Stimulated activated CD4-positive, alpha-beta T cell treated with anti-CD3 and anti-CD28 coated beads, Interleukin-4, amount 100 ng/mL, for 24 hours (primary cell): ENCODE data around the gene TMEM223.
"Not testable (repeated sequence)": the region's sequence is repeated elsewhere in the genome, so short reads cannot be mapped to it uniquely, and the experiment has no call there.

Experiments
- DNase-seq: peaks from one replicate; pipeline ENCODE4 v3.0.0-alpha.2; 2020

TMEM223 gene, protein sequence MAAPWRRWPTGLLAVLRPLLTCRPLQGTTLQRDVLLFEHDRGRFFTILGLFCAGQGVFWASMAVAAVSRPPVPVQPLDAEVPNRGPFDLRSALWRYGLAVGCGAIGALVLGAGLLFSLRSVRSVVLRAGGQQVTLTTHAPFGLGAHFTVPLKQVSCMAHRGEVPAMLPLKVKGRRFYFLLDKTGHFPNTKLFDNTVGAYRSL

GRCh38 chr11:62791501-62792201, at the start of gene TMEM223:
TSS of gene TMEM223 (minus strand) at chr11:62792006. CDS start at chr11:62791994, 12 bp downstream.
- peak; percentile 91 for DNase-seq

- DNase-seq = peak; percentile 92
Observed at GRCh38 chr11:62840721-62841360, 49.0 kb upstream of the TMEM223 start.

DNA sequence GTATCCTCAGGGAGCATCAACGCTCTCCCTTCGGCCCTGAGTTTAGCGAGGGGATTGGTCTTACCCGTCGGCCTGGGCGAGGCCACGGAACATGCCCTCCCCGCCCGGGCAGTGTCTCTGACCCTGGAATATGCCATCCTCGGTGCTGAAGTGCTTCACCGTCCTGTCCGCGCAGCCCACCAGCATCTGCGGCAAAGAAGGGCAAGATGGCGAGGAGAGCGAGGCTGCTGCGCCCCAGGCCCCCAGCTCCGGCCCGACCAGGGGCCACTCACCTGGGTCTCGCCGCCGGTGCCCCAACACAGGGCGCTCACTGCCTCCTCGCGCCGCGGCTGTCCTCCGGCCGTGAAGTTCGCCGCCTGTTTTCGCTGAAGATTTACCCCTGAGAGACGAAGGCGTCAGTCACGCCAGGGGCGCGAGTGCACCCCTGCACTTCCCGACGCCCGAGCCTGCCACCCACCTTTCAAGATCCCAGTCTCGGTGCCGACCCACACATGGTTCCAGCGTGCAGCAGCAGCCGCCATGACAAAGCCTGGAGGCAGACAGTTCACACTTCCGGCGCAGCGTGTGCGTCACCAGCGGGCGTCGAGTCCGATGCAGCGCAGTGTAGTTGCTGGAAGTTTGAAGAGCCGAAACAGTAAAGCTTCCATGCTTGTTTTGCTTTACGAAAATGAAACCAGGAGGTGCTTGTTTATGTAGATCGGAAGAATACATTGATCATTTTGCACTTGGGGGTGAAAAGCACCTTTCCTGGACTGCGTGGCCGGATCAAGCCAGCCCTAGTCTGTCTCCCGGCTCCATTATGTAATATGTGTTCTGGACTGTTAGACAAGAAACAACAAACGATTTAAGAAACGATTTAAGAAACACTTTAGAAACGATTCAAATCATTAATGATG, 47.5 kb upstream of the TMEM223 start, which contains the start of gene WDR74:
Gene WDR74, minus strand, starts transcription at position 541 of the 896 bp plus-strand sequence. Its CDS starts 20 bp downstream, at position 521.
- peak; percentile 92 for DNase-seq

DNA sequence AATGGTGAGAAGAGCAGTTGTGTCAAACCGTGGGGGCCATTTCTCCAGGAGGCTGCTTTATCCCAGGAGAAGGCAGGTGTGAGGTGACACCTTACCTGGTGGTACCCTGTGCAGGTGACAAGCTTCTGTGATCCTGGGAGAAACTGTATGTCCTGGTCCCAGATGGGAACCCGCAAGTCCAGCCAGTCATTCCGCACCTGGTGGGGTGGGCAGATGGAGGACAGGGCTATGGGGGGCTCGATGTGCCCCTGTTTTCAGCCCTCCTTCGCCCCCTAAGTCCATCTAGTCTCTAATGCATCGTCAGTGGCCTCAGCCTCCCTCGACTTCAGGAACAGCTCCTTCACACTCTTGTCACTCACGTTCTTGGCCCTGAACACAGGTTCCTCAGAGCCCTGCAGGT, 43.5 kb upstream of the TMEM223 start:
- DNase-seq = no peak

DNA sequence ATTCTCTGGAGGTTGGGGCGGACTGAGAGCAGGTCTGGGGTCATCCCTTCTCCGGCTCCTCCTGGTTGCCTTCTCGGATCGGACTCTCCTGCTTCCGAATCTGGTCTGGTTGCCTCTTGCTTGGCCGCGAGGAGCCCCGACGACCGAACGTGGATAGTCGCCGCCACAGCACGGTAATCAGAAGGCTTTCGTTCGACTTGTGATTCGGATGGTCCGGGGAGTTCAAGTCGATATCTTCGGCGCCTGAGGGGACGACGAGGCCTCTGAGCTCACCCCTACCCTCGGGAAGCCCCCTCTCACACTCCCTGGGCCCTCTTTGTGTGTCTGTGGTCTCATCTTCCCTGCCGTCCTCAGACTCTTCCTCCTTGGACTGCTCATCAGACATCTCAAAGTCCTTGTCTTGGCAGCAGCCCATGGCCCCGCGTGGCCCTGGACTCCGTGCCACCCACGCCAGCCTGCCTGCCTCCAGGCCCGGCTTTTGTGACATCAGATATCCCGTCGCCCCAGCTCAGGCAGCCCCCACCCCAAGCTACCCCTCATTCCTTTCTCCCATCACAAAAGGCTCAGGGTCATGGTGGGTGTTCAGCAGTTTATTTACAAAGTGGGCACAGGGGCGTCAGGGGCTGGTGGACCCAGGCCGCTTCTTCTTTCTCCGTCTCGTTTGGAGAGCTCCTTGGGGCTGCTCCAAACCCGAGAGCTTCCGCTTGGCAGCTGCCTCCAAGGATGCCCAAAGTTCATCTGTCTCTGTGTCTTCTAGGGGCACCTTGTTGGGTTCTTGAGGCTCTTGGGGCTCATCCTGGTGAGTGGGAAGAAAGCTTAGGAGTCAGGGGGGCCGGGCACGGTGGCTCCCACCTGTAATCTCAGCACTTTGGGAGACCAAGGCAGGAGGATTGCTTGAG, 40.8 kb upstream of the TMEM223 start, which contains the start of gene TEX54:
Gene TEX54, minus strand, starts transcription at position 506 of the 899 bp plus-strand sequence.
- no peak for DNase-seq

GRCh38 chr11:62831520-62832335, 39.9 kb upstream of the TMEM223 start, which contains the start of gene STX5:
TSS of gene STX5 (minus strand) at chr11:62832051. CDS start at chr11:62831243, 808 bp downstream.
- DNase-seq = peak; percentile 100

GRCh38 chr11:62830904-62831519, 39.2 kb upstream of the TMEM223 start:
- DNase-seq = no peak

DNA sequence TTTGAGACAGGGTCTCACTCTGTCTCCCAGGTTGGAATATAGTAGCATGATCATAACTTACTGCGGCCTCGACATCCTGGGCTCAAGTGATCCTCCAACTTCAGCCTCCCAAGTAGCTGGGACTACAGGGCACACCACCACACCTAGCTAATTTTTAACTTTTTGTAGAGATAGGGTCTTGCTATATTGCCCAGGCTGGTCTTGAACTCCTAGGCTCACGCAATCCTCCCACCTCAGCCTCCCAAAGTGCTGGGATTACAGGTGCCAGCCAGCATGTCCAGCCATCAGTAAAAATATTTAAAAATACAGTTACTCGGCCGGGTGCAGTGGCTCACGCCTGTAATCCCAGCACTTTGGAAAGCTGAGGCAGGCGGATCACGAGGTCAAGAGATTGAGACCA, 36.3 kb upstream of the TMEM223 start:
- not testable (repeated sequence) for DNase-seq

GRCh38 chr11:62823677-62824076, 31.9 kb upstream of the TMEM223 start:
- no peak for DNase-seq

GRCh38 chr11:62817129-62817528, 25.3 kb upstream of the TMEM223 start:
- no peak for DNase-seq

DNA sequence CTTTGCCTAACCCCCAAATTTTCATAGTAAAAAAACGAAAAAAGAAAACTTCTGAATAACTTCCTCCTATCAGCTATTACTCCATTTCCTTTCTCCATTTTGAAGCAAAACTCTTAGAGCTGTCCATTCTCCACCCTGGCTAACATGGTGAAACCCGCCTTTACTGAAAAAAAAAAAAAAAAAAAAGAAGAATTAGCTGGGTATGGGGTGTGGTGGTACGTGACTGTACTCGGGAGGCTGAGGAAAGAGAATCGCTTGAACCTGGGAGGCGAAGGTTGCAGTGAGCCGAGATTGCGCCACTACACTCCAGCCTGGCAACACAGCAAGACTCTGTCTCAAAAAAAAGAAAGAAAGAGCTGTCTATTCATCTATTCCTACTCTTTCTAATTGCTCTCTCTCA, 24.8 kb upstream of the TMEM223 start:
- DNase-seq = no peak

DNA sequence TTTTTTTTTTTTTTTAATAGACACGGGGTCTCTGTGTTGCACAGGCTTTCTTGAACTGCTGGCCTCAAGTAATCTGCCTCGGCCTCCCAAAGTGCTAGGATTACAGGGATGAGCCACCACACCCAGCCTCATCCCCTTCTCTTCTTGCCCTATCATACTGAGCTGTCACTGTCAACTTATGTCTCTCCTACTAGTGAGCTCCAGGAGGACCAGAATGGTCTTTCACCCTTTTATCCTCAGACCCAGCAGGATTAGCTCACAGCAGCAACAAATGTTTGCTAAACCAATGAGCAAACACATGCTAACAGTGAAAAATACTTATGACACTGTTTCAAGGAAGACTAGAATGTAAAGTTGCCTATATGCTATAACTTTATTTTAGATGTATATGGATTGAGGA, 19.9 kb upstream of the TMEM223 start:
- DNase-seq = no peak

- DNase-seq = no peak
Observed at GRCh38 chr11:62810748-62811147, 18.9 kb upstream of the TMEM223 start.

DNA sequence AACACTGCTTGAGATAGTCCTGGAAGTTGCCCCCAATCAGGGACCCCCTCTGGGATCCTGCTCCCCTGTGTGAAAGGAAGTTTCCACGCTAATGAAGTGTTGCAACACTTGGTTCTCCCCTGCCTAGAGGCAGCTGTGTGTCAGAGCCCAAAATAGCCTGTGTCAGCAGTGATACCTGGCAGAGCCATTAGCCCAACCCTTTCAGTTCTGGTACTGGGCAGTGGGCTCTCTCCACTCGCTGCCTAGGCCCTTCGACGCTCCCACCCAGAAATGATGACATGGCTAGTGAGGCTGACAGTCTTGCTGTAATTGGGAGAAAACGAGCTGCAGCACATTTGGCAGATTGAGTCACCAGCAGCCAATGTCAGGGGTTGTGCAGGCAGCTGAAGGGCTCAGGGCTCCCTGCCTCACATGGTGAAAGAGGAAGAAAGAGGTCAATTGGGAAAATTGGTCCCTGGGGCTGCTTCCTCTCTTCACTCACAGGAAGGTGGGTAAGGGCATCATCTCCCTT, 14.9 kb upstream of the TMEM223 start:
- no peak for DNase-seq

GRCh38 chr11:62805961-62806441, 14.2 kb upstream of the TMEM223 start:
- DNase-seq = peak; percentile 36

DNA sequence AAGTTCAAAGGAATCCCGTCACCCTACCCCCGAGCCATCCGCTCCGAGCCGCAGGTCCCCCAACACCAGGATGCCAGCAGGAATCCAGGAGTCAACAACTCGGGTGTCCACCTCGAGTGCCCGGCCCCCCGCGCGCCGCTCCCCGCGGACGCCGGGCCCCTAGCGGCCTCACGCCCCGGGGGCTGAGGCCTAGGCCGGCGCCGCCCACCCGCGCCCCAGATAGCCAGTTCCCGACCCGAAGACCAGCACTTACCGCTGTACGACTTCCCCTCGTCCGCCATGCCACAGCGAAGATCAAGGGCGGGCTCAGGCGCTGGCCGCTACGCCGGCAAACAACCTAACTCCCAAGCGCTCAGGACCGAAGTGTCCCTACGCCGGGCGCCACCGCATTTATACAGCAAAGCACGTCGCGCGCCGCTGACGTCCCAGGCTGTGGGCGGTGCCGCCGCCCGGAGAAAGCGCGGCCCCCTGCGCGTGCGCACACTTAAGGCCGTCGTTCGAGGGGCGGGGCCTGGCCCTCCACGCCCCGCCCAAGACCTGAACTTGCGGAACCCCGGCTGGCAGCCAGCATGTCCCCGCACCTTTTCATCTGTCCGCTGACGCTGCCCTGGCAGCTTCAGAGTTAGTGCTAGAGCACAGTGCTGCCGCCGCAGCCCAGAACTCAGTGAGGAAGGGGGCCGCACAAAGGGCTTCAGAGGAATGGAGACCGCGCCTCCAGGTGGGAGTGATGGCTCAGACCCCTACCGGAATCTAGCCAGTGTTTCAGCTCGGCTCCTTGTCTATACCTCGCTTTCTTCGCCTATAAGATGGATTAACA, 13.5 kb upstream of the TMEM223 start, which contains the start of gene NXF1:
Gene NXF1, minus strand, starts transcription at position 365 of the 817 bp plus-strand sequence. Its CDS starts 84 bp downstream, at position 281.
- peak; percentile 95 for DNase-seq

DNA sequence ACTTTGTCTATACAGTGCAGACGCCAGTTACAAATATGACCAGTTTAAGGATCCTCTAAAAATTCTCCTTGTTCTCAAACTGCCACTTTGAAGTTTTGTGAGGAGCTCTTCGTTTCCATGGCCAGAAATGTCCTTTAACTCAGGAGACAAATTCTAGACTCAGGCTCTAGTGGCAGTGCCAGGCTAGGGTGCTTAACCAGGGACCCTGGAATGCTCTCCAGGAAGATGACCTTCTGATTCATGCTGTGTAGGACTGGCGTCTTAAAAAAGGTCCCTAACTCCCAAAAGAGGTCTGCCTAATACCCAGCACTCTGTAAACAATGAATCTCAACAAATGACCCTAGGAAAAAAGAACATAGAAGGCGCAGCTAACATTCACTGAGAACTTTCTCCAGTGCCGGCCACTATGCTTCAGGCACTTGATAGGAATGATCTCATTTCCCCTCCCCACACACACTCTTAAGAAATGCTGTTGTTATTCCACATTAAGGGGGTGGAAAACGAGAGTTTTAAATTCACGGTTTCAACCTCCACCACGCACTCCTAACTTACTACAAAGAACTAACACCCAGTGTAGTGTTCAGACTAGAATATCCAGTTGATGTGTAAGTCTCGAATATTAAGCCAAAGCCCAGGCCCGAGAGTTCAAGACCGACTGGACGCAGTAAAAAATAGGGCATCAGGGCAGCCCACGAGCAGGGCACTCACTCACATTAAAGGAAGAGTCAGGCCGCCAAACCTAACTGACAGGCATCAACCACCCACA, 12.7 kb upstream of the TMEM223 start:
- peak; percentile 46 for DNase-seq

DNA sequence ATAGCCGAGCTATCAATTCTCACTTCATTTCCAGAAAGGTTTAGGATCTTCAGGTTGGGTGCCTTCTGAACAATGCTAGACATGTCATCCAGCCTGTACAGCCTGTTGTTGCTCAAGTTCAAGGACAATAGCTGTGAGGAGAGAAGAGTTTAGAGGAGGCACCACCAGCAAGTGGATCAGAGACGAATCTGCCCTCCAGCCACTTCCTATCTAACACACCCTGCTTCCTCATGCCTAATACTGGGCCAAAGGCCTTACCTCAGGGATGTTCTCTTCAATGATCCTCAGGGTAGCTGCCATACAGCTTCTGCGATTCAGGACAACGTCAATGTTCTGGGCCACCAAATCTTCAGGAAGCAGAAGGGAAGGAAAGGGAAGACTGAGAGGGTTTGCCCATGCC, 9.3 kb upstream of the TMEM223 start:
- no peak for DNase-seq
